Nephron (organoid): Measurements from ENCODE around the gene SPAG17.

Experiments used
- H3K27ac Mint-ChIP-seq, 3 experiments: 2 replicates each; pipeline ENCODE4 v1.8.0; 2020; ENCODE audit warnings: mixed read lengths in 3 of 3, mild to moderate bottlenecking in 2 of 3, moderate library complexity in 1 of 3
- H3K27me3 Mint-ChIP-seq: 2 replicates; pipeline ENCODE4 v1.8.0; 2021; ENCODE audit warnings: low read depth, mild to moderate bottlenecking, moderate library complexity, mixed read lengths
- H3K36me3 Mint-ChIP-seq: 2 replicates; pipeline ENCODE4 v1.8.0; 2020; ENCODE audit warnings: low read depth, mixed read lengths
- H3K4me1 Mint-ChIP-seq: 2 replicates; pipeline ENCODE4 v1.8.0; 2020; ENCODE audit warnings: mixed read lengths
- H3K4me3 Mint-ChIP-seq, 3 experiments: 2 replicates each; pipeline ENCODE4 v1.8.0; 2020; ENCODE audit warnings: mild to moderate bottlenecking in 3 of 3, mixed read lengths in 3 of 3, moderate library complexity in 2 of 3
- H3K9me3 Mint-ChIP-seq: 2 replicates; pipeline ENCODE4 v1.8.0; 2020; ENCODE audit warnings: mixed read lengths
- CTCF ChIP-seq, 3 experiments: fragments of 200-600 bp; sonication (generic); IDR thresholded peaks; one replicate each; pipeline ENCODE4 v1.5.0; 2021; ENCODE audit warnings: antibody characterized with exemption in 3 of 3; ENCODE audit not compliant: unreplicated experiment in 3 of 3

The SPAG17 gene

DNA sequence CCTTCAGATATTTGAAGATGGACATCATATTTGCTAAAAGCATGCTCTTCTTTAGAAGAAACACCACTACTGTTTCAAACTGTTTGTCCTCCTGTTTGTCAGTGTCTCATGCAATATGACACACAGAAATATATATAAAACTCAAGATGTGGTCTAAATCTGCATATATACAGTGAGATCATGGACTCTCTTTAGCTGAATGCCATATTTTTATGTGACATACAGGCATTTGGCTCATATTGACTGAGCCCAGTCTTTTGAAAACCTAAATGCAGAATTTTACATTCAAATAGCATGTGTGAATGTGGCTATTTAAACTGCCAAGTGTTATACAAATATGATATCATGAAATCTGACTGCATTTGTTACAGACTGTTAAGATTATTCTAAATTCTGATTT is 274.0 kb downstream of the SPAG17 start:
- no peak for TF ChIP-seq CTCF (IDR thresholded peaks at IDR 0.05; ENCODE audit: unreplicated experiment in 3 of 3)
- no peaks in the 10 kb centered on the region for H3K27me3 Mint-ChIP-seq
- no peaks in the 10 kb centered on the region for H3K4me1 Mint-ChIP-seq
- H3K4me3 Mint-ChIP-seq: no peak overlapping the region
- no peak overlapping the region for H3K27ac Mint-ChIP-seq
- peaks cover 57% of the 10 kb centered on the region for H3K36me3 Mint-ChIP-seq
- no peaks in the 10 kb centered on the region for H3K9me3 Mint-ChIP-seq

- Mint-ChIP-seq H3K4me1 (no peaks in the 10 kb centered on the region), H3K27ac (no peak overlapping the region), H3K27me3 (no peaks in the 10 kb centered on the region), H3K9me3 (no peaks in the 10 kb centered on the region), H3K36me3 (peaks cover 53% of the 10 kb centered on the region), H3K4me3 (no peak overlapping the region)
- TF ChIP-seq CTCF (IDR thresholded peaks at IDR 0.05; ENCODE audit: unreplicated experiment in 3 of 3): no peak
These were observed 280.0 kb downstream of the SPAG17 start for GRCh38 chr1:117905019-117905418.

GRCh38 chr1:117904485-117904884 is 280.5 kb downstream of the SPAG17 start:
- Mint-ChIP-seq H3K4me1 (no peaks in the 10 kb centered on the region), H3K36me3 (peaks cover 56% of the 10 kb centered on the region), H3K4me3 (no peak overlapping the region), H3K9me3 (no peaks in the 10 kb centered on the region), H3K27ac (no peak overlapping the region), H3K27me3 (no peaks in the 10 kb centered on the region)
- no peak for TF ChIP-seq CTCF (IDR thresholded peaks at IDR 0.05; ENCODE audit: unreplicated experiment in 3 of 3)
